Measurements from ENCODE around the gene TMPRSS6.

Gene TMPRSS6

DNA sequence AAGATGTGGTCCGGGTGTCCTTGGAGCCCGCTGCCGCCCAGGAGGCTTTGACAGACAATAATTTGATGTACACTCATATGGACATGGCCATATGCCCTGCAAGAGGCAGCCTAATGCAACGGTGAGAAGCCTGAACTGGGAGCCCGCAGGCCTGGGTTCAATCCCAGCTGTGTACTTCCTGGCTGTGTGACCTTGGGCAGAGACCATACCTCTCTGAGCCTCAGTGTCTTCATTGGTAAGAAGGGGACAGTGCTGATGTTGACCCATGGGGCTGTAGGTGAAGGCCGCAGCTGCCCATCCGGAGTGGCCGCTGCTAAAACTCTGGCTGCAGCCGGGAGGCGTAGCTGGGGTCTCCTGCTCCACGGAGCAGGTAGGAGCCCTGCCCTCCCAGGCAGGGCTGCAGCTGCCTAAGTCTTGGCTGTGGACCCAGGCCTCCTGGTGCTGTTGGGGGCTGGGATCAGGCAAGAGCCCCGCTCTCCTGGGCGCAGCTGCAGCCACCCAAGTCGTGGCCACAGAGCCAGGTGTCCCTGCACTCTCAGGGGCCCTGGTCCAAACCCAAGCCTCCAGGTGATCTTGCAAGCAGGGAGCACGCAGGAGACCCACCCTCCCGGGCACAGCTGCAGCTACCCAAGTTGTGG lies 31.3 kb upstream of the TMPRSS6 start:
- DNase-seq: no peak

DNA sequence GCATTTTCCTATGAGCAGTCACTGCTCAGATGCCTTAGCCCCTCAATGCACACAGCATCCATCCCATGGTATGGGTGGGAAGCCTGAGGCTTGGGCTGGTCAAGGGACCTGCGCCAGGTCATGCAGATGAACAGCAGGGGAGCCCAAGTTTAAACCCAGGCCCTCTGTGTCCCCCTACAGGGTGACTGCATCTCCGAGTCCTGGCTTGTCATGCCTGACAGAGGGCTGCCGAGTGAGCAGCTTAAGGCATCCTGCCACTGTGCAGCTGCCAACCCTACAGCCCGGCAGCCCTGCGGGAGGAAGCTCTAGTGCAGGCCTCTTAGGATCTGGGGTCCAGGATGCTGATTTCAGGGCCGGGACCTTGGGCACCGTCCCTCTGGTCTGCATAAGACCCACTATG lies 30.2 kb upstream of the TMPRSS6 start:
- no peak for DNase-seq

DNA sequence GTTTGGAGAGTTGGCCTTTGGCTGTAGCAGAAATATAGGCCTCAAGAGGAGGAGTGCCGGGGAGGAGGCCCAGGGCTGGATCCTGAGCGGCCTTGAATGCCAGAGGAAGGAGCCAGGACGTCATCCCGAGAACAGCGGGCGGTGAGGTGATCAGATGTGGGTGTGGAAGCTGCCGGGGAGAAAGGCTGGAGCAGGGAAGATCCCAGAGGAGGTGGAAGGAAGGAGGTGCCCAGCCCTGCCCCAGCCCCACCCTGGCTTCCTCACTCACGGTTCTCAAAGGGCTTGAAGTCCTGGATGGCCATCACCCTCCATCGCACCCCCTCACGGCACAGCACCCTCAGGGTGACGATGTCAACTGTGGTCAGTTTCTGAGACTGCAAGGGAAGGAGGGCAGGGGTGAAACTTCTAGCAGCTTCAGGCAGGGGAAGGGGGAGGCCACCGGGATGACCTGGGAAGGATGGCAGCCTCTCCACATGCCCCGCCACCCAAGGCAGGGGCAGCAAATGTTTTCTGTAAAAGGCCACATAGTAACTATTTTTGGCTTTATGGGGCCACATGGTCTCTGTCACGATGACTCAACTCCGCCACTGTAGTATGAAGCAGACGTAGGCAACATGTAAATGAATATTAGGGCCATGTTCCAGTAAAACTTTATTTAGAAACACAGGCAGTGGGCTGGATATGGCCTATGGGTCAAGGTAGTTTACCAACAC lies 29.5 kb upstream of the TMPRSS6 start:
- DNase-seq: no peak

DNA sequence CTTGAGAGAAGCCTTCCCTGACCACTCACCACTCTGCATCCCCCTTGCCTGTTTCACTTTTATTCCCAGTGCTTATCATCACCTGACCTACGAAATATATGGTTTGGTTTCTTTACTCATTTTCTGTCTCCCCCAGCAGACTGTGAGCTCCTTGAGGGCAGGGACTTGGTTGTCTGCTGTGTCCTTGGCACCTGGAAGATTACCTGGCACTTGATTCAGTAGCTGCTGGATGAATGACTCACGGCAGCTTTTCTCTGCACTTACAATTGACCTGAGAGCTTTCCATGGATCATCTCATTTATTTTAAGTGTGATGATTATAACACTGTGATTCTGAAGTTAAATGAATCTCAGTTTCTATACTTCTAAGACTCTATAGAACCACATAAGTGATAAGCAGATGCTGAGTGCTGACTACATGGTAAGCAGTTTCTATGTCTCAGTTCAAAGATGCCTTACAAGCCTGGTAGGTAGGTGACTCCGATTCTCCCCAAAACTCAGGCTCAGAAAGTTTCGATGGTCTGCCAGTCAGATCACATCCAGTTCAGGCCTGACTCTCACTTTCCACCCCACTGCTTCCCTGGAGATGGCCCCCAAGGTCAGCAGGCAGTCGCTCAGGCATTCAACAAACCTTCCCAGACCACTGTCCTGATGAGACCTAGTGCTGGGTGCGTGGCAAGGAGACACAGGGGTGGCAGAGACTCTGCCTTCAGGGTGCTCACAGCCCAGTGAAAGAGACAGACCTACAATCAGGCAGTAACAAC lies 28.6 kb upstream of the TMPRSS6 start:
- no peak for DNase-seq

DNA sequence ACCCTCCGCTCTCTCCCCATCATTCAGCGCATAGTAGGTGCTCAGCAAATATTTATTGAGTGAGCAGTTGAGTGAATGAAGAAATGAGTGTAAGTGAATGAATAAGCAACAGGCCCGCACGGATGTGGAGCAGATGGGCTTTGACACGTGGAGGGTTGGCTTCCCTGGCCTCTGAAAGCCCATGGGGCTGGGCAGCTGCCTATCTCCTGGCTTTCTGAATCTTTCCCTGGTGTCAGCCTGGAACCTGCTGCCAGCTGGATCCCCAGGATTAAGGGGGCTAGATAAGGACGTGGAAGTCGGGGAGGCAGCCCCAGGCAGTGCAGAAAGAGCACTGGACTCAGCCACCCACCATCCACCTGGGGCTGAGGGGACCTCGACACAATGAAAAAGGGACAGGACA lies 27.6 kb upstream of the TMPRSS6 start:
- DNase-seq: no peak

DNA sequence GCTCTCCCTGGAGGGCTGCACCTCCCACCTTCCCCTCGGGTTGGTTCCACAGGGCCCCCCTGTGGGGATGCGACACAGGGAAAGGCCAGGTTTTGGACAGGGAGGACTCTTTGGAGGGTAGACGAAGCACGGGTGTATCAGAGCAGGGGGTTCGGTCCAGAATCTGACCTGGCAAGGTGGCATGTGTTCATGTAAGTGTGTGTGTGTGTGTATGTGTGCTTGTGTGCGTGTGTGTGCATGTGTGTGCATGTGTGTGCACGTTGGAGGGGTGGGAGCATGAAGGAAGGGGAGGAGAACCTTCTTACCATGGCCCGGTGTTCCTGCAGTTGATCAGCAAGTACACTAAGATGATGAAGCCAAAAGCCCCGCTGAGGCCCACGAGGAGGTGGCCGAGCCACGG lies 25.5 kb upstream of the TMPRSS6 start:
- DNase-seq: no peak

DNA sequence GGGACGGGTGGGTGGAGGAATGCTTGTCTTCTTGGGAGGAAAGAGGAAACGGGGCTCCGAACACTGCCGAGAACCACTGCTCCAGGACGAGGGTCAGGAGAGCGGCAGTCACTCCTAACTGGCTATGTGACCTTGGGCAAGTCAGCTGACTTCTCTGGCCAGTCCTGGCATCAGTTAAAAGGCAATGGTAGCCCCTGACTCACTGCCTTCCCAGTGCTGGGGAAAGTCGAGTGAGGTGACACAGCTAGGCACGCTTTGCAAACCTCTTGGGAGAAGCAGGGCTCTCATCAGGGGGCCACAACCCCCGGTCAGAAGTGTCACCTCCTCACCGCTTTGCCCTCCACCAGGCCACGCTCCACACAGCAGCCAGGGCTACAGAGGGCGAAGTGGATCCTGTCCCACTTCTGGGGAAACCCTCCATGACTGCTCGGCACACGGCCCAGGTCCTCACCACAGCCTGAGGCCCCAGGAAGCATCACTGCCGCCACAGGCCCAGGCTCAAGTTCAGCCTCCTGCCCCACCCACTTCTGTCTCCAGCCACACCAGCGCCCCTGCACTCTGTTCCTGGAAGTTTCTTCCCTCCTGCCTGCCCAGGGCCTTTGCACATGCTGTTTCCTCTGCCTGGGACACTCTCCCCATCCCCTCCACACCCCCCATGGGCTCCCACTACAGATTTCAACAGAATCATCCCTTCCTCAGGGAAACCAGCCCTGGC lies 23.9 kb upstream of the TMPRSS6 start:
- no peak for DNase-seq

DNA sequence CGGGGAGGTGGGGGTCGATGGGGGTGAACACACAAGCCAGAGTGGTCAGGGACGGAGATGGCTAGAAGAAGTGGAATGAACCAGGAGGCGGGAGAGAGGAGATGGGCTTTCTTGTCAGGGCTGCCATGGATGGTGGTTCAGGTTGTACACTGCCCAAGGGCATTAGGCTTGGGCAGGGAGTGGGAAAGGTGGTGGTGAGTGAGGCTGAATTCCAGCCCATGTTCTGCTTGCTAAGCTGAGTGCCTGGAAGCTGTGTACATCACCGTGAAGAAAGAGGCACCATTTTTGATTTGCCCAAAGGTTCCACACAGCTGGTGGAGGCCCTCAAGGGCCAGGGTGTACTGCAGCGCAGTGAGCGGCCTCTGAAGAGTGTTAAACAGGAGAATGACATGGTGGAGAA lies 23.3 kb upstream of the TMPRSS6 start:
- DNase-seq: no peak

DNA sequence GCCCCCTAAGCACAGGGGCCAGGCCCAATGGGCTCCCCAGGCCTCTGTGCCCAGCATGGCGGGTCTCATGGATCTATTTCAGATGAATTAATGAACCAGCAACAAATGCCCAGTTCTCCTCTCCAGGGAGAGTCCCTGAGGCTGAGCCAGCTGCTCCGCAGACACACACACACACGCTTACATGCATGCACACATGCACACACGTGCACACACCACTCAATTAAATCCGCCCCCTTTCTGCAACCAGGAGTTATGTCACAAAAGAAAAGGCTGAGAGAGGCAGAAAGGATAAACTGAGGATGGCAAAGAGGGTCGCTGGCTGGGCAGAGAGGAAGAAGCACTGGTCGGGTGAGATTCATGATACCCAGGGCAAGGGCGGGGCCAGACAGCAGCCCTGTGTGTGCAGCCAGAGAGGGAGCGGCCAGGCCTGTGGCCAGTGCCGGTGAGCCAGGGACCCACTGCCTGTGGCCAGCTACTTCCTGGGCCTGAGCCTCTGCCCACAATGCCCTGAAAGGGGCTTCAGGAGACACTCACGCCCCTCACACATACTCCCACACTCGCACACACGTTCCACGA lies 20.4 kb upstream of the TMPRSS6 start:
- DNase-seq: no peak

DNA sequence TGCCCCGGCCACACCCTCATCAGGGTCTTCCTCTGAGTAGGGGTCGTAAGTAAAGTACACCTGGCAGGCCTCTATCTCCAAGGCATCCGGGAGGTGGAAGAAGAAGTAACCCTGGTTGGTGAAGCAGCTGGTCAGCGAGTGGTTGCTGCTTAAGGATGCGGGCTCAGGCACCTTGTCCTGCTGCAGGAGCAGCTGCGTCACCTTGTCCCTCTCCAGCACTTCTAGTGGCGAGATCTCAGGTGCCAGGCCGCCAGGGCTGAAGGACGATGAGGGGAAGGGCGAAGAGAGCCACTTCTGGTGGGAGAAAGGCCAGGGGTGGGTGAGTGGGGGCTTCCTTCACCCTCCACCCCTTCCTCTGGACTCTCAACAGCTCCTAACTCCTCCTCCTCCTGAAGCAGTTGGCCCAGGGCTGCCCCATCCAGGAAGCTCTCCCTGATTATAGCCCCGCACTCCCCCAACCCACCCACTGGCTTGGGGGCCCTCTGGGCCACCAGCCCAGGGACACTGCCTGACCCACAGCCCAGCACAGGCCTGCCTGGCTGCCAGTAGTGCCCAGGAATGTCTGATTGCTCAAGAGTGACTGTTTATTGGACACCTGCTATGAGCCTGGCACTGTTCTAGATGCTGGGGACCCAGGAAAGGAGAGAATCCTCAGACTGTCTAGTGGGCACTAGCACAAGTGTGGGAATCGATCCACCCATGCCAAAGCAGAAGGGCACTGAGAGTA lies 19.2 kb upstream of the TMPRSS6 start:
- DNase-seq: no peak

DNA sequence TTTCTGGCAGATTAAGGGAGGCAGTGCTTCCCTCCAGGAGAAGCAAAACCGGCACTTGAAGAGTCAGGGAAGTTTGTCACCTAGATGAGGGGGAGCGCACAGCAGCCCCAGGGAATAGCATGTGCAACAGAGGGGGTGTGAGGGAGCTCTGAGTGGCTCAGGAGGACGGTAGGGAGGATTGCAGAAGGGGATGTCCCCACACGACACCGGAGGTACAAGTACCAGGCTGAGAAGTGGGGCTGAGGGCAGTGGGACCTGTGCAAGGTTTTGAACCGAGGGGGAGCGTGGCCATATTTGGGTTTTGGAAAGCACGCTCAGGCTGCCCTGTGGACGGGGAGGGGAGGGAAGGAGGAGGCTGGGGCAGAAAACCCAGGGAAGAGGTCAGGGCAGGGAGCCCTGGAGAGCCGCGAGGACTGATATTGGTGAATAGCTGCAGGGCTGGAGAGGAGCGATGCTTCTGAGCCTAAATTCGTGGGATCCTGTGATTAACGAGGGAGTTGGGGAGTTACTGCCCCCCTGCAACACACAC lies 17.9 kb upstream of the TMPRSS6 start:
- DNase-seq: no peak

DNA sequence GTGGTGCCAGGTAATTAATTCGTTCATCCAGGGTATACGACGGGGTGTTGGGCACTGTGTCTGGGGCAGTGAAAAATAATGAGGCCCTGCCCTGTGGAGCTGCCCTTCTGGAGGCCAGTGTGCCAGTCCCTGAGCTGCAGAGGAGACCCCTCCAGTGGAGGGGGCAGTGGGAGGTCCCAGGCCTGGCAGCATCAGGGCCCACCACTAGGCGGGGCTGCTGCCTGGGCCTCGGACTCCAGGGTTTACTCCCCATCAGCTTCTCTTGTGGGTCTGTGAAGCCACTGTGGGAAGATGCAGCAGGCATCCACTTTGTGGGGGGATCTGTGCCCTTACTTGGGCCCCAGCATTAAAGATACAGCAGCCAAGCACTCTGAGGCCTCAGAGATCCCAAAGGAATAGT lies 17.4 kb upstream of the TMPRSS6 start:
- DNase-seq: no peak

DNA sequence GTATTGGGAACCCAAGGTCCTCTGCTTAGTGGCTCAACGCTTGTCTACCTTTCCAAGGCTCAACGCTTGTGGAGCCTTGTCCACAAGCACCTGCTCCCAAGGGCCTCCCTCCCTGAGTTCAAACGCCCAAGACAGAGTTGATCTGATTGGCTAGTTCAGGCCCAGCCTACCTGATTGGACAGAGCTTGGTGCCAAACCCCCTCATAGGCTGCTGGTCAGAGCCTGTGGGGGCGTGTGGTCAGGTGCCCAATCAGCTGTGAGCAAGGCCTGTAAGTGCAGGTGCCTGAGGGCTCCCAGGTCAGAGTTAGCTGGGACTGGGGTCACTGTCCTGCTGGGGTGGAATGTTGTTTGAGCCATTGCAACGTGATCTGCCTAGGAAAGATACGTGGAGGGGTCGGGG lies 16.9 kb upstream of the TMPRSS6 start:
- DNase-seq: no peak

DNA sequence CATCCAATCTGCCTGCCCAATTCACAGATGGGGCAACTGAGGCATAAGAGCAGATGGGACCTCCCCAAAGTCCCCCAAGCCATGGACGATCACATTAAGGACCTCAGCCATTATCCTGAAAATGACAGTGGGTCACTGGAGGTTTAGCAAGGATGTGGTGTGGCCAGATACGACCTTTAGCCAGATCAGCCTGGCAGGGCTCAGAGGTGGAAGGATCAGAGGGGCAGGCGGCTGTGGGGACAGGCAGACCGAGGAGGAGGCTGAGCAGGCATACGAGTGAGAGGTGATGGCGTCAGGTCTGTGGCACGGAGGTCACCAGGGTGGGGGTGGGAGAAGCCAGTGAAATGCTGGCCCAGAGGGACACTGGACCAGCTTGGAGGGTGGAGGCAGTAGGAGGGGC lies 14.1 kb upstream of the TMPRSS6 start:
- DNase-seq: no peak

DNA sequence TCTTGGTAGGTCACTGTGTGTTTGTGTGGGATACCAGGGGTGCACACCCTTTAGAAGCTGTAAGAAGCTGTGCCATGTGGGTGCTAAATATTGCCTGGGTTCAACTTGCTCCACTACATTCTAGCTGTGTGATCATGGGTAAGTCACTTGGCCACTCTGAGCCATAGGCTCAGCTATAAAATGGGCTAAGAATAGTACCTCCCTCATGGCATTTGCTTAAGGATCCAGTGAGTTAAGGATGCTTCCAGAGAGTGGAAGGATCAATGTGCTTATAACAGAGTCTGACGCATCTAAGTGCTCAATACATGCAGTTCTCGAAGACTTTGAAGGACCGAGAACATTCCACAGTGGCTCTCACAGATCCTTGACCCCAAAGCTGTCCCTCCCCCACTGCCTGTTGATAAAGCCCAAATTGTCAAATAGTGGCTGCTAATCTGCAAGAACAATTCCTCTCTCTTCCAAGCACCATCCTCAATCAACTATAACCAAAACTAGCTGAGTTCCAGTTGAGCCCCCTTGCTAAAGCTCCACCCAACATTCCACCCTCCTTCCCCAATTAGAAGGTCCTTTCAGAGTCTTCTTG lies 13.2 kb upstream of the TMPRSS6 start:
- DNase-seq: no peak

DNA sequence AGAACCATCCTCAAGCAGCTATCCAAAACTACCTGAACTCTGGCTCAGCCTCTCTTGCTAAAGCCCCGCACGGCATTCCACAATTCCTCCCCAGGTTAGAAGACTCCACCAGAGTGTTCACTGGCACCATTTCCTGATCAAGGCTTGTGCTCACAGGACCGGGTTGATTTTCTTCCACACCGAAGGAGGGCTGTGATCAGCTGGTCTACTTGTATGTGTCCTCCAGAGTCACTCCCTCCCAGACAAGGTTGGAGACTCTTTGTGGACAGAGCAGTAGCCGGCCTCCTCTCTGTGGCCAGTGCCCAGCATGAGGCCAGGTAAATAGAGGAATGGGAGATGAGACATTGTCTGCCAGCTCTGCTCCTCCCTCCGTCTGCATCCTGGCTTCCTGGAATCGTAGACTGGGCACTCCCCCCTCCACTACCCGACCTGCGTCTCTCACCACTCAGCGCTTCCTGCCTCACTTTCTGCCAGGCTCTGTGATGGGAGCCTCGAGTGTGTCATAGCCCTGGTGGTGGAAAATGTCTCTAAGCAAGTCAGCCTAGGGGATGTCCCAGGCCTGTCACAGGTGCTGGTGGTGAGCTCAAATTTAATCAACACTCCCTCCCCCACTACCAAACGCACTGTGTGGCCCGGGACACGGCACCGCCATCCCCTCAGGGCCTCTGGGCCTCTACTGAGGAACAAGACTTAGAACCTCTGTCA lies 12.5 kb upstream of the TMPRSS6 start:
- no peak for DNase-seq

DNA sequence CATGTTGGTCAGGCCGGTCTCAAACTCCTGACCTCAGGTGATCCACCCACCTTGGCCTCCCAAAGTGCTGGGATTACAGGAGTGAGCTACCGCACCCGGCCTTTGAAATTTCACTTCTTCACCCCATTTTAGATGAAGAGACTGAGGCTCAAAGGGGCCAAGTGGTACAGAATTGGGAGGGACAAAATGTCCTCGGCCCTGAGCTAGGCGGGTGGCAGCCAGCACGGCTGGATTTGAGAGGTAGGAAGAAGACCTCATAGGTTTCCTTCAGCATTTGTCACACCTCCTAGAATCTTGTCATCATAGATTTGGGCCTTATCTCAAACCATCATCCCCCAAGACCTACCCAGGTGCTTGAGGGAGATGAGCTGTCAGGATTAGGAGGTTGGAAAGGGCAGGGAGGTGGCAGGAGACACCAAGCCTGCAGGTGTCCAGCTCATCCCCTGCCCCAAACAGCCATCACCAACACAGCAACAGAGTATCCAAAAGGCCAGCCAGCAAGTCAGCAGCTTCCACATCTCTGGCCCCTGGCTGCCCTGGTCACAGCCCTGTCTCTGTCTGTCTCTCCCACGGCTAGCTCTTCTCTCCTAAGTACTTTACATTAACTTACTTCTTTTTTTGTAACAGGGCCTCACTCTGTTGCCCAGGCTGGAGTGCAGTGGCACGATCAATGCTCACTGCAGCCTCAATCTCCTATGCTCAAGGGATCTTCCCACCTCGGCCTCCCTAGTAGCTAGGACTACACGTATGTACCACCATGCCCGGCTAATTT lies 11.2 kb upstream of the TMPRSS6 start:
- no peak for DNase-seq

DNA sequence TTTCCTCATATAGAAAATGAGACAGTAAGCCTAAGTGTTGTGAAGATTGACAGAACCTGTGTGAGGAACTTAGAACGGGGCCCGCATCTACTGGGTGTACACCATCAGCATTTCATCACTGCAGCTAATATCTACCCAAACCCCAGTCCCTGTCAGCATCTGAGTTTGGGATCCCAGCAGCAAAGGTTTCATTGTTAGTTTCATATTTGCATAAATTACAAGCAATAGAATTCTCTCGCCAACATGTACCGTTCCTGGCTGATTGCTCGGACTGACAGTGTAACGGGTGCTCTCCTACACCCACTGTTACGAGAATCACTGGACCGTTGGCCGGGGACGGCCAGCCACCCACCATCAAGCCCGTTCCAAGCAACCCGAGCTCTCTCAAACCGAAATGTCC lies 10.4 kb upstream of the TMPRSS6 start:
- DNase-seq: no peak

DNA sequence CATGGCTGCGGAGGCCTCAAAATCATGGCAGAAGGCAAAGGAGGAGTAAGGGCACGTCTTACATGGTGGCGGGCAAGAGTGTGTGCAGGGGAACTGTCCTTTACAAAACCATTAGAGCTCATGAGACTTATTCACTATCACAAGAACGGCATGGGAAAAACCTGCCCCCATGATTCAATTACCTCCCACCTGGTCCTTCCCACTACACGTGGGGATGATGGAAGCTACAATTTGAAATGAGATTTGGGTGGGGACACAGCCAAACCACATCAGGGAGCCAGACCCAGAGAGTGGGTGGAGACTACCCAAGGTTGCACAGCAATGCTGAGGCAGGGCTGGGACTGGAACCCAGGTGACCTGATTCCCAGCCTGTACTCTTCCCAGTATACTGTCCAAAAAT lies 8.6 kb upstream of the TMPRSS6 start:
- DNase-seq: no peak

DNA sequence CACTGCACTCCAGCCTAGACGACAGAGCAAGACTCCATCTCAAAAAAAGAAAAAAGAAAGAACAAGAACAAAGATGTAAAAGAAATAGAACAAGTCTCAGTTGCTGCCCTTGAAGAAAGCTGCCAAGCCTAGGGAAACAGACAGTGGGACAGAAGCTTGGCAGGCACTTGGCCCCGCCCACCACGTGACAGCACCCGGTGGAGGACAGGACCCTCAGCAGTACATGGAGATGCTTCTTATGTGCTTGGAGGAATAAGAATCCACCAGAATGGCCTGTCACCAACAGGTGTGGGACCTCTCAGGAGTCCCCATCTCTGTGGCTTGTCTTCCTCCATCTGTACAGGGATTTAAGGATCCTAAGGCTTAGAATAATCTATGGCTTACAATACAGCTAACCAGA lies 7.6 kb upstream of the TMPRSS6 start:
- no peak for DNase-seq
